OCI-LY1 (cell line): ENCODE data around the gene CREB5.

ENCODE experiments used
- H2AFZ ChIP-seq: fragments of 200-600 bp; sonication (generic), shearing (Covaris generic); 2 replicates; pipeline ENCODE4 v1.6.0; 2014; ENCODE audit warnings: antibody characterized with exemption, mild to moderate bottlenecking, low read length
- H3F3A ChIP-seq: fragments of 200-600 bp; sonication (generic), shearing (Covaris generic); 2 replicates; pipeline ENCODE4 v1.6.0; 2014; ENCODE audit warnings: mild to moderate bottlenecking, antibody characterized with exemption, low read length, moderate library complexity; ENCODE audit not compliant: insufficient read depth
- H3K27ac ChIP-seq: fragments of 200-600 bp; sonication (generic); 2 replicates; pipeline ENCODE4 v1.5.1; 2014; ENCODE audit warnings: low read length, mixed run types, mild to moderate bottlenecking, low read depth; ENCODE audit not compliant: poor library complexity, severe bottlenecking
- H3K27me3 ChIP-seq: fragments of 200-600 bp; sonication (generic); 2 replicates; pipeline ENCODE4 v1.6.0; 2014; ENCODE audit warnings: antibody characterized with exemption, mild to moderate bottlenecking, low read length, moderate library complexity; ENCODE audit not compliant: insufficient read depth
- H3K36me3 ChIP-seq: fragments of 200-600 bp; sonication (generic); 2 replicates; pipeline ENCODE4 v1.6.1; 2014; ENCODE audit warnings: mild to moderate bottlenecking, antibody characterized with exemption, low read length, moderate library complexity, mixed read lengths; ENCODE audit not compliant: insufficient read depth
- H3K4me1 ChIP-seq: fragments of 200-600 bp; sonication (generic); 2 replicates; pipeline ENCODE4 v1.5.1; 2014; ENCODE audit warnings: mild to moderate bottlenecking, low read length, moderate library complexity; ENCODE audit not compliant: insufficient read depth, severe bottlenecking
- H3K4me2 ChIP-seq: fragments of 200-600 bp; sonication (generic), shearing (Covaris generic); 2 replicates; pipeline ENCODE4 v1.6.1; 2014; ENCODE audit warnings: low read length
- H3K4me3 ChIP-seq: fragments of 200-600 bp; sonication (generic); 2 replicates; pipeline ENCODE4 v1.5.1; 2014; ENCODE audit warnings: low read length, low read depth, mild to moderate bottlenecking, mixed read lengths; ENCODE audit not compliant: poor library complexity, severe bottlenecking
- H3K79me2 ChIP-seq: fragments of 200-600 bp; shearing (Covaris generic); 2 replicates; pipeline ENCODE4 v1.6.1; 2016; ENCODE audit warnings: mixed run types, low read length, mixed read lengths; ENCODE audit not compliant: insufficient read depth
- H3K9ac ChIP-seq: fragments of 200-600 bp; sonication (generic), shearing (Covaris generic); 2 replicates; pipeline ENCODE4 v1.6.1; 2014; ENCODE audit warnings: mild to moderate bottlenecking, low read length, mixed read lengths
- H3K9me2 ChIP-seq: fragments of 200-600 bp; sonication (generic), shearing (Covaris generic); 2 replicates; pipeline ENCODE4 v1.6.1; 2014; ENCODE audit warnings: low read depth, mild to moderate bottlenecking, low read length, mixed read lengths
- H3K9me3 ChIP-seq: fragments of 200-600 bp; shearing (Covaris generic); 2 replicates; pipeline ENCODE4 v1.6.1; 2014; ENCODE audit warnings: low read length, mixed read lengths
- H4K20me1 ChIP-seq: fragments of 200-600 bp; sonication (generic), shearing (Covaris generic); 2 replicates; pipeline ENCODE4 v1.6.0; 2016; ENCODE audit warnings: mild to moderate bottlenecking, low read length; ENCODE audit not compliant: insufficient read depth
- EZH2 ChIP-seq: fragments of 200-600 bp; sonication (generic), shearing (Covaris generic); IDR thresholded peaks from 2 replicates; pipeline ENCODE4 v1.8.0; 2017; ENCODE audit warnings: borderline replicate concordance, mixed run types, mild to moderate bottlenecking, antibody characterized with exemption, low read length, moderate library complexity, mixed read lengths
- TF ChIP-seq, protein P1 (sequence below): fragments of 200-600 bp; sonication (generic), shearing (Covaris generic); IDR thresholded peaks from 2 replicates; pipeline ENCODE4 v1.5.1; 2017; ENCODE audit warnings: mild to moderate bottlenecking, antibody characterized with exemption, low read length, moderate library complexity, mixed read lengths

The CREB5 gene

DNA sequence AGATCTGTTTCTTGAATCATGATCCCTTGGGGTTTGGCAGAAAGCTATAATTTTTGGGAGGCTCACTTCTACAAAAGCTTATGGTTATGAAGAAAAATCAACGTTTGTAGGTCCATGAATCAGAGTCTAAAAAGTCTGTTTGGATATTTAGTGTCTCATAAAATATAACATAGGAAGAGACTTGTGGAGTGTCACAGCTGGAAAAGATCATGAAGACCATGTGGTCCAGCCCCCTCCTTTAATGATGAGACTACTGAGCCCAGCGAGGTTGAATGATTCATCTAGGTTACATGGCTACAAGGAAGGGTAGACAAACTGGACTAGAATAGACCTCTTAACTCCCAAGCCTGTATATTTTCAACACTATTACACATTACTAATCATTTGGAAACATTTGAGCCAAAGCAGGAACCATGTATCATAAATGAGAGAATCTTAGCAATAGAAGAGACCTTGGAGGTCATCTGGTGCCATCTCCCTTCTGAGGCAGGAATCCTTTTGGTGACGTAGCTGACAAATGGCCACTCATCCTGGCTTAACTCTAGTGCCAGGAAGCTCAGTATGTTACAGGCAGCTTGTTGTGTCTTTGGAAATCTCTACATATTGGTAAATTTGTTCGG, 152.5 kb downstream of the CREB5 start:
- H2AFZ ChIP-seq, result no peak overlapping the region
- no peaks in the 10 kb centered on the region for H3K27me3 ChIP-seq
- TF ChIP-seq, protein P1, sequence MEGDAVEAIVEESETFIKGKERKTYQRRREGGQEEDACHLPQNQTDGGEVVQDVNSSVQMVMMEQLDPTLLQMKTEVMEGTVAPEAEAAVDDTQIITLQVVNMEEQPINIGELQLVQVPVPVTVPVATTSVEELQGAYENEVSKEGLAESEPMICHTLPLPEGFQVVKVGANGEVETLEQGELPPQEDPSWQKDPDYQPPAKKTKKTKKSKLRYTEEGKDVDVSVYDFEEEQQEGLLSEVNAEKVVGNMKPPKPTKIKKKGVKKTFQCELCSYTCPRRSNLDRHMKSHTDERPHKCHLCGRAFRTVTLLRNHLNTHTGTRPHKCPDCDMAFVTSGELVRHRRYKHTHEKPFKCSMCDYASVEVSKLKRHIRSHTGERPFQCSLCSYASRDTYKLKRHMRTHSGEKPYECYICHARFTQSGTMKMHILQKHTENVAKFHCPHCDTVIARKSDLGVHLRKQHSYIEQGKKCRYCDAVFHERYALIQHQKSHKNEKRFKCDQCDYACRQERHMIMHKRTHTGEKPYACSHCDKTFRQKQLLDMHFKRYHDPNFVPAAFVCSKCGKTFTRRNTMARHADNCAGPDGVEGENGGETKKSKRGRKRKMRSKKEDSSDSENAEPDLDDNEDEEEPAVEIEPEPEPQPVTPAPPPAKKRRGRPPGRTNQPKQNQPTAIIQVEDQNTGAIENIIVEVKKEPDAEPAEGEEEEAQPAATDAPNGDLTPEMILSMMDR, result no peak
- TF ChIP-seq EZH2, result no peak

GRCh38 chr7:28565980-28566379, 153.7 kb downstream of the CREB5 start:
- Histone ChIP-seq H3K27ac (no peak overlapping the region), H2AFZ (no peak overlapping the region), H3K4me3 (no peak overlapping the region), H4K20me1 (no peaks in the 10 kb centered on the region), H3K4me2 (no peak overlapping the region; the same call in 1 of the 2 replicates), H3K9ac (no peak overlapping the region), H3K79me2 (peaks cover 5% of the 10 kb centered on the region), H3K9me2 (no peaks in the 10 kb centered on the region), H3K36me3 (no peaks in the 10 kb centered on the region; the same call in 1 of the 2 replicates), H3K27me3 (no peaks in the 10 kb centered on the region), H3K9me3 (no peaks in the 10 kb centered on the region), H3F3A (no peaks in the 10 kb centered on the region), H3K4me1 (peaks cover 38% of the 10 kb centered on the region)
- TF ChIP-seq EZH2, result no peak
- TF ChIP-seq, protein P1, result no peak

More for the DNA sequence above, 152.5 kb downstream of the CREB5 start:
- Histone ChIP-seq H3K9me2 (no peaks in the 10 kb centered on the region), H3K36me3 (no peaks in the 10 kb centered on the region; the same call in 1 of the 2 replicates), H3K79me2 (no peaks in the 10 kb centered on the region), H3K4me1 (peaks cover 34% of the 10 kb centered on the region), H3K4me3 (no peak overlapping the region), H3F3A (no peaks in the 10 kb centered on the region), H3K9me3 (no peaks in the 10 kb centered on the region), H3K4me2 (no peak overlapping the region), H3K27ac (no peak overlapping the region), H4K20me1 (no peaks in the 10 kb centered on the region), H3K9ac (no peak overlapping the region)

- Histone ChIP-seq H3K4me2 (peak overlapping the region; percentile 83), H3K9ac (peak overlapping the region; percentile 74)
These were observed 158.0 kb downstream of the CREB5 start for GRCh38 chr7:28570113-28570969.

More at GRCh38 chr7:28570113-28570969, 158.0 kb downstream of the CREB5 start:
- H2AFZ ChIP-seq, result no peak overlapping the region
- H3K36me3 ChIP-seq, result no peaks in the 10 kb centered on the region; the same call in 1 of the 2 replicates
- H3K9me3 ChIP-seq, result no peaks in the 10 kb centered on the region
- H4K20me1 ChIP-seq, result no peaks in the 10 kb centered on the region
- H3K27ac ChIP-seq, result peak overlapping the region; percentile 98
- H3K27me3 ChIP-seq, result no peaks in the 10 kb centered on the region
- peaks cover 30% of the 10 kb centered on the region for H3K79me2 ChIP-seq
- peaks cover 77% of the 10 kb centered on the region for H3K4me1 ChIP-seq
- H3K9me2 ChIP-seq, result no peaks in the 10 kb centered on the region
- peaks cover 19% of the 10 kb centered on the region for H3F3A ChIP-seq
- TF ChIP-seq, protein P1, result no peak
- no peak for TF ChIP-seq EZH2
- peak overlapping the region; percentile 66 for H3K4me3 ChIP-seq
